Upper lobe of left lung (tissue), 6 donors: Measurements from ENCODE around the gene SUCLG1. TPM values are rescaled to one million over a fixed set of nuclear protein-coding genes. Genes with fewer than 3 reads are reported as not detected.

ENCODE experiments used
- ATAC-seq, 2 donors: fragments of 200-7000 bp; cut with Tn5 transposase; one replicate each; pipeline ENCODE4 v1.9.1; 2022; ENCODE audit warnings: mild to moderate bottlenecking in 2 of 2, moderate library complexity in 2 of 2; ENCODE audit not compliant: low FRiP score in 2 of 2
- DNase-seq, 2 donors: peaks; one replicate each; pipeline ENCODE4 v3.0.0-alpha.2; 2019 to 2020
- H3K27ac ChIP-seq, 4 donors: fragments of 200-600 bp; sonication (generic); one replicate each; pipeline ENCODE4 v1.5.1; 2016 to 2019
- H3K27me3 ChIP-seq, 4 donors: fragments of 200-600 bp; sonication (generic); one replicate each; pipeline ENCODE4 v1.5.1; 2017 to 2019
- H3K36me3 ChIP-seq, 4 donors: fragments of 200-600 bp; sonication (generic); one replicate each; pipeline ENCODE4 v1.5.1; 2016 to 2019
- H3K4me1 ChIP-seq, 4 donors: fragments of 200-600 bp; sonication (generic); one replicate each; pipeline ENCODE4 v1.5.1; 2018 to 2019
- H3K4me3 ChIP-seq, 4 donors: fragments of 200-600 bp; sonication (generic); one replicate each; pipeline ENCODE4 v1.5.1; 2017 to 2019; ENCODE audit warnings: mild to moderate bottlenecking in 2 of 4, moderate library complexity in 1 of 4
- H3K9me3 ChIP-seq, 4 donors: fragments of 200-600 bp; sonication (generic); one replicate each; pipeline ENCODE4 v1.5.1; 2018 to 2019
- EP300 ChIP-seq, 4 donors: sonication (generic); formaldehyde crosslinking; IDR thresholded peaks; one replicate each; pipeline ENCODE4 v1.5.1; 2017; ENCODE audit warnings: antibody characterized with exemption in 4 of 4, control low read depth in 2 of 4
- POLR2A ChIP-seq, 4 donors: fragments of 450-650 bp; IDR thresholded peaks; one replicate each; pipeline ENCODE4 v1.5.1; 2016 to 2017; ENCODE audit warnings: antibody characterized with exemption in 4 of 4, mild to moderate bottlenecking in 2 of 4
- POLR2AphosphoS5 ChIP-seq, 2 donors: sonication (generic); formaldehyde crosslinking; IDR thresholded peaks; one replicate each; pipeline ENCODE4 v1.5.1; 2017; ENCODE audit warnings: antibody characterized with exemption in 2 of 2
- WGBS, 2 donors: methylation state at CpG; one replicate each; pipeline ENCODE4 v1.1.5; 2017 to 2018; 5-methylcytosine and 5-hydroxymethylcytosine counted together
- total RNA-seq, 6 donors: library from RNA; depleted of rRNA in 4 of 6; stranded (reverse); fragments of >200 nt in 4 of 6; gene quantifications; one replicate each; pipeline versions ENCODE4 v1.1.0 to v1.2.1, GENCODE V29; 2016 to 2021
- TF ChIP-seq, protein P1 (sequence below), 6 experiments: fragments of 450-650 bp in 4 of 6; fragments of 200-600 bp in 2 of 6; sonication (generic) in 2 of 6; IDR thresholded peaks; one replicate each; pipeline ENCODE4 v1.5.1; 2016 to 2019; ENCODE audit warnings: antibody characterized with exemption in 6 of 6
- donor health status: DM: no; HTN: no; CAD: no; lungs with moderate emphysema.
- donor health status: DM: no; HTN: yes; CAD: no; lungs with severe emphysema.

The SUCLG1 gene
- total RNA-seq, 6 donors from 2014 or later: 25.6 to 80.4 (median 55.3) TPM

DNA sequence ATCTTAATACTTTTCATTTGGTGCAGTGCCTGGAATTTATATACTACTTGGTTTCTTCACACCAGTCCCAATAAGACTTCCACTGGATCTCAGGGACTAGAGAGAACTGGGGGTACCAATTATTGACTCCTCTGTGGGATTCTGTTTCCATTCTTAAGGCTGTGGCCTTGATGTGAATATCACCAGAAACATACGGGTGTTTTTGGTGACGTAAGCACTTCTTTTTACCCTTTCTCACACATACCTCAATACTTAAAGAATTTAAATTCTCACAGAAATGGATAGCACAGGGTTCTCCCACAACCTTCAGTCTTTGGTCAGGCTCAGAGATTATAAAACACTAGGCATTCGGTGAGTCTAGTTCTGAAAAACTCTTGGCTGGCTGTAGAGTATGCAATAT, 84.1 kb downstream of the SUCLG1 start:
- DNase-seq (no peak), ATAC-seq (no peak)
- no peak overlapping the region for H3K27ac ChIP-seq
- 93 to 94% methylated on average over 3 of the region's 3 CpGs for WGBS, 2 donors
- H3K36me3 ChIP-seq: no peaks in the 10 kb centered on the region
- H3K4me3 ChIP-seq: no peak overlapping the region
- no peaks in the 10 kb centered on the region for H3K9me3 ChIP-seq
- H3K27me3 ChIP-seq: no peaks in the 10 kb centered on the region
- TF ChIP-seq, protein P1, sequence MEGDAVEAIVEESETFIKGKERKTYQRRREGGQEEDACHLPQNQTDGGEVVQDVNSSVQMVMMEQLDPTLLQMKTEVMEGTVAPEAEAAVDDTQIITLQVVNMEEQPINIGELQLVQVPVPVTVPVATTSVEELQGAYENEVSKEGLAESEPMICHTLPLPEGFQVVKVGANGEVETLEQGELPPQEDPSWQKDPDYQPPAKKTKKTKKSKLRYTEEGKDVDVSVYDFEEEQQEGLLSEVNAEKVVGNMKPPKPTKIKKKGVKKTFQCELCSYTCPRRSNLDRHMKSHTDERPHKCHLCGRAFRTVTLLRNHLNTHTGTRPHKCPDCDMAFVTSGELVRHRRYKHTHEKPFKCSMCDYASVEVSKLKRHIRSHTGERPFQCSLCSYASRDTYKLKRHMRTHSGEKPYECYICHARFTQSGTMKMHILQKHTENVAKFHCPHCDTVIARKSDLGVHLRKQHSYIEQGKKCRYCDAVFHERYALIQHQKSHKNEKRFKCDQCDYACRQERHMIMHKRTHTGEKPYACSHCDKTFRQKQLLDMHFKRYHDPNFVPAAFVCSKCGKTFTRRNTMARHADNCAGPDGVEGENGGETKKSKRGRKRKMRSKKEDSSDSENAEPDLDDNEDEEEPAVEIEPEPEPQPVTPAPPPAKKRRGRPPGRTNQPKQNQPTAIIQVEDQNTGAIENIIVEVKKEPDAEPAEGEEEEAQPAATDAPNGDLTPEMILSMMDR (IDR thresholded peaks at IDR 0.05): no peak
- TF ChIP-seq POLR2AphosphoS5 (IDR thresholded peaks at IDR 0.05) (no peak), POLR2A (IDR thresholded peaks at IDR 0.05) (no peak), EP300 (IDR thresholded peaks at IDR 0.05) (no peak)
- no peaks in the 10 kb centered on the region for H3K4me1 ChIP-seq

DNA sequence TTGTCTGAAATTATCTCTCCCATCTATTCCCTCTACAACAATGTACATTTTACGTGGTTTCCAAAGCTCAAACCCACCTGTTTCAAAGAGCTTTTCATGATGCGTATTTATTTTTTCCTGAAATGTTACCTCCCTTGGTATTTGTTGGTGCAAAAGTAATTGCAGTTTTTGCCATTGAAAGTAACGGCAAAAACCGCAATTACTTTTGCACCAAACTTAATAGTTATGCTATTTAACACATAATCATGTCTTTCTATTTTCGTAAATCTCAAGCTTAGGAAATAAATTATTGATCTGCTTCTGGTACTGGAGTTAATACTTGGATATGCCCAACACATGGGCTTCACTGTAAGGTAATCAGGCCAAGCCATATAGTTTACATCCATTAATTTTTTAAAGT, 85.2 kb downstream of the SUCLG1 start:
- TF ChIP-seq, protein P1 (IDR thresholded peaks at IDR 0.05): no peak
- no peak for TF ChIP-seq POLR2AphosphoS5 (IDR thresholded peaks at IDR 0.05)
- TF ChIP-seq POLR2A (IDR thresholded peaks at IDR 0.05): no peak
- no peak for TF ChIP-seq EP300 (IDR thresholded peaks at IDR 0.05)
- Histone ChIP-seq H3K4me1 (no peaks in the 10 kb centered on the region), H3K9me3 (no peaks in the 10 kb centered on the region), H3K36me3 (no peaks in the 10 kb centered on the region), H3K4me3 (no peak overlapping the region), H3K27ac (no peak overlapping the region), H3K27me3 (no peaks in the 10 kb centered on the region)
- DNase-seq (no peak), ATAC-seq (no peak)
- WGBS, 2 donors: 80 to 87% methylated on average over 5 of the region's 5 CpGs

Other genes with a start within 250 kb of the SUCLG1 start
- gene DNAH6, start 57.2 kb upstream of the SUCLG1 start, total RNA-seq: 10 to 100 TPM in 2 of 6 donors, 1 to 10 TPM in 3, under 1 TPM in 1; 0.37 to 25.0 (median 4.2) TPM